Hypothalamus (tissue), 51 donors: Measurements from ENCODE around the gene DHRS1.
A peak's percentile ranks its signal among the peaks of the same experiment; 100 is the strongest.

Experiments
- DNase-seq, 51 donors: peaks; one replicate each; lab custom pipeline; 2025; lab: John Stamatoyannopoulos, UW

The DHRS1 gene

DNA sequence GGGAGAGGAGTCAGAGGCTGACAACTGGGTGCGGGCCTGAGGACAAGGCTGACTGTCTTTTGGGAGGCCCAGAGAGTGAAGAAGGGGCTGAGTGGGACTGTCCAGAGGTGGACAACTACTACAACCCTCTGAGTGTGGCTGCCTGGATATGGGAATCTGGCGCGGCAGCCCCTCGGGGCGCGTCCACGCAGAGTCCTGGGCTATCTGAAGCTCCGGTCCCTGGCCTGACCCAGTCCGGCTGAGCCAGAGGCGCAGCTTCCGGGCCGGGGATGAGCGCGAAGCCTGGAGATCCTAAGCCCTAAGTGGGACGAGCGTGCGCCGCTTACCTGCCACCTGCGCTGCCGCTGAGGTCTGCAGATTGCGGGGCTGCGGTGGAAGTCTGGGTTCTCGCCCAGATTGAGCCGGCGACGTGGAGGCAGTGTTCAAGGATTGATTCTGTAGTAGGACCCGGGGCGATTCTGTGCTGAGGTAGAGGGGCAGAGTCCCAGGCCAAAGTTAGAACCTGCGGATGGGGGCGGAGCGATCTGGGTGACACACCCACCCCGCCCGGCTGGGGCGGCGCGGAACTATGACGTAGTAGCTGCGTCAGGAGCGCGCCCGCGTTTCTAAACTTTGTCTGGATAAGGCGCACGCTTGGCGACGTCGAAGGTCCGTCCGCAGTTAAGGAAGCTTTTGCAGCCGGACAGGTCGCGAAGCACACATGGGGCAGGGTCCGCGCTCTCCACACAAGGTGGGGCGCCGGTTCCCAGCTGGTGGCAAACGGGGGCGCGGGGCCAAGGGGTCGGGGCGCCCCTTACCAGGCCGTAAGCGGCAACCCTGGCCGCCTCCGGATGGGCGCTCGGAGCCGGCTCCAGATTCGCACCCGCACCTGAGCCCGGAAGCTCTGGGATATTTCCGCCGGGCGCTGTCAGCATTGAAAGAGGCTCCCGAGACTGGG, at the start of gene DHRS1, which contains the start of gene NOP9:
TSS of gene DHRS1 (minus strand) at position 526 of the 937 bp plus-strand sequence. CDS start 674 bp downstream, outside the sequence.
TSS of gene NOP9 (plus strand) at position 596 of the 937 bp plus-strand sequence. CDS start at position 701, 105 bp downstream.
- peak; percentile 46 to 92 (median 80) for DNase-seq

DNA sequence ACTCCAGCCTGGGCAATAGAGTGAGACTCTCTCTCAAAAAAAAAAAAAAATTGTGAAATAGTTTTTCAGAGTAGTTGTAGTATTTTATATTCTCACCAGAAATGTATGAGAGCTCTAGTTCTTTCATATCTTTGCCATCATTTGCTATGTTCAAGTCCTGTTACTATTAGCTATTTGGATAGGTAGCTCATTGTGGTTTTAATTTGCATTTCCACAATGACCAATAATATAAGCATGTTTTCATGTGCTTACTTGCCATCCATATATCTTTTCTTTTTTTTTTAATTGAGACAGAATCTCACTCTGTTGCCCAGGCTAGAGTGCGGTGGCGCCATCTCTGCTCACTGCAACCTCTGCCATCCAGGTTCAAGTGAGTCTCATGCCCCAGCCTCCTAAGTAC, 48.6 kb upstream of the DHRS1 start:
- no peak for DNase-seq

DNA sequence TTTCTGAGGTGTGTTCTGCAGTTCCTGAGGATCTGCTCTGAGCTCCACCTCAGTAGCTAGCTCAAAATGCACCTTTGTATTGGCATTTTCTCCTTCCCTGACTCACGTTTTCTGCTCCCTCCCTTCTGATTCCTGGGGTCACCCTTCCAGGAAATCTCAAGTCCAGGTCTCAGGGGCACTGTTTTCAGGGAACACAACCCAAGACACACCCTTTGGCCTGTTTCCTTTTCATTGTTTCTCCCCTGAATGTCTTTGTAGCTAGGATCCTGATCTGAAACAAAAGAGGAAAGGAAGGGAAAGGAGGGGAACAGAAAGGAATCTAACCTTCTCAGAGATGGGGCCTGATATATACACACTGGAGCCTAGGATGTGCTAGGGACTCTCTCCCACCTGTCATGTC, 47.6 kb upstream of the DHRS1 start:
- DNase-seq: no peak

DNA sequence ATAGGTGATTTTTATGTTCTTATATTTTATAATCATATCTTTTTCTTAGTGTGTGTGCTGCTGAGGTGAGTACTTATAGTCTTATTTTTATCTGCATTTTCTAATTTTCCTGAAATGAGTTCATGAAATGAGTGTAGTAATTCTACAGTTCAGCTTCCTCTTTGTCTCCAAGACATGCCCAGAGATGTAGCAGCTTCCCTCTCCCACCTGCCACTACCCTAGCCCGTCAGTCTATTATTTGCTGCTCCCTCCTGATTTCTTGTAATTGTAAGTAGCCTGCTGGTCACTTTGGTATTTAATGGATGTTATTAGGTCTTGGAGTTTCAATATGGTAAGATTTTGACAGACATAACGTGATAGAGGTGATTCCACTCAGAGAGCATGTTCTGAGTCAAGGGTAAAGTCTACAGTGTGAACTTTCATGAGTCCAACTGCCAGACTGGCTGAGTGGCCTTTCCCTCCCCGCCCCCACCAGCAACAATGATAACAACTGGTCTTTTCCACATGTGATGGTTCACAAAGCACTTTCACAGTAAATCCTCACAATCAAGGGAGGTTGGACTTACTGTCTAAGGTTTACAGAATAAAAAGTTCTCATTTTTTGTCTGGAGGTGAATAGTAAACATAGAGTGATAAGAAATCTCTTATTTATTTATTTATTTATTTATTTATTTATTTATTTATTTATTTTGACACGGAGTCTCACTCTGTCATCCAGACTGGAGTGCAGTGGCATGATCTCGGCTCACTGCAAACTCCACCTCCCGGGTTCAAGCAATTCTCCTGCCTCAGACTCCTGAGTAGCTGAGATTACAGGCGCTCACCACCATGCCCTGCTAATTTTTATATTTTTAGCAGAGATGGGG, 44.4 kb upstream of the DHRS1 start:
- no peak for DNase-seq

DNA sequence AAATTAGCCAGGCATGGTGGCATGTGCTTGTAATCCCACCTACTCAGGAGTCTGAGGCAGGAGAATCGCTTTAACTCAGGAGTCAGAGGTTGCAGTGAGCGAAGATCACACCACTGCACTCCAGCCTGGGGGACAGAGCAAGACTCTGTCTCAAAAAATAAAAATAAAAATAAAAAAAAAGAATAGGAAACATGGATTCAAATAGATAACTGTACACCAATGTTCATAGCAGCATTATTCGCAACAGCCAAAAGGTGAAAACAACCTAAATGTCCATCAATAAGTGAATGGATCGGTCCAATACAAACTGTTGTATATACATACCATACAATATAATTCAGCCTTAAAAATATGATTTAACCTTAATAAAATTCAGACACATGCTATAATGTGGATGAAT, 43.3 kb upstream of the DHRS1 start:
- DNase-seq: no peak

DNA sequence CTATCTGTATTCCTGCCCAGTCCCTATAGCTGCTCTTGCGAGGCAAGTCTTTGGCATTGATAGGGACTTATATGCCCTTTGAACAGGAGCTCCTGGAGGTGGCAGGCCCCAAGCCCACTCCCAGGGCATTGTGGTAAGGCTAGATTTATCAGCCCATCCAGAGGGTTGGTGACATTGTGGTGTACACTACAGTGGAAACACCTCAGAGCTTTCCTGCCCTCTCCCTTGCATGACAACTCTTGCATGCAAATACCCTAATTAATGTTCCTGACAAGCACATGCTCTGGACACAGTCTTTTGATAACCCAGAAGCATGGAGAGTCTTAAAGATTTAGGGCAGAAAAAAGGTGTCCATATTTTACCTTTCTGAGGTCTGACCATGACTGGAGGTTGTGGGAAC, 41.0 kb upstream of the DHRS1 start:
- no peak for DNase-seq

DNA sequence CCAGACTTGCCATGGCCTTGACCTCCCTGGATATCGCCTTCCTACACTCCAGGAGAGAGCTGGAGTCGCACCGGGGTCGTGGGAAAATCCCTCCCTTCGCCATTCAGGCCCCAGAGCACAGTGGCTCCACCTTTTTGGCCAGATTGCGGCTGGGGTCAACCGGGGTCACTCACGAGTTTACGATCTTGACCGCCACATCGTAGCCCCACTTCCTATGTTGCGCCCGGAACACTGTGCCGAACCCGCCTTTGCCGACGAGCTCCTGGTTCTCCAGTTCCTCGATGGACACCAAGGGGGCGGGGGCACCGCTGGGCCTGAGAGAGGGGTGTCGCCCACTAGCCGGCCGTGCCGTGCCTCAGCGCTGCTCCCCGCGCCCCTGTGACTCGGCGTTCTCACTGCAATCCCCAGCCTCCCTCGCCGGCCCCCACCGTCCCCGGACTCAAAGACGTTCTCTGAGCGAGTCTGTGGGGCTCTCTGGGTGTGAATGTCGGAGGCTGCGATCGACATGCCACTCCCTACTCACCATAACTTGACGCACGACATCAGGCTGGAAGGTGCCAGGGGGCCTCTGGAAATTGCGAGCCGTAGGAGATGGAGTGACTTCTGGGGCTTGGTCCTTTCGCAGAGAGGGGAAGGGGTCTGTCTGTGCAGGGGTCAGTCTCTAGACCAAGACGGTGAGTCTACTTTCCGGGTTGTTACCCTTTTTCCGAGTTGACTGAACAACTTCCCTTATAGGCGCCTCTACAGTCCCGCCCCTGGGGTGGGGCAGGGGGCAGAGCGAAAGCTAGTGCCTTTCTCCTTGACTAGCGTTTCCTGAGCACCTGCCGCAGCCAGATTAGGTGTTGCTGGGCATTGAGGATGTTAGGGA, 39.9 kb upstream of the DHRS1 start, which contains the start of gene RIPK3:
TSS of gene RIPK3 (minus strand) at position 708 of the 868 bp plus-strand sequence. CDS start at position 543, 165 bp downstream.
- no peak for DNase-seq

DNA sequence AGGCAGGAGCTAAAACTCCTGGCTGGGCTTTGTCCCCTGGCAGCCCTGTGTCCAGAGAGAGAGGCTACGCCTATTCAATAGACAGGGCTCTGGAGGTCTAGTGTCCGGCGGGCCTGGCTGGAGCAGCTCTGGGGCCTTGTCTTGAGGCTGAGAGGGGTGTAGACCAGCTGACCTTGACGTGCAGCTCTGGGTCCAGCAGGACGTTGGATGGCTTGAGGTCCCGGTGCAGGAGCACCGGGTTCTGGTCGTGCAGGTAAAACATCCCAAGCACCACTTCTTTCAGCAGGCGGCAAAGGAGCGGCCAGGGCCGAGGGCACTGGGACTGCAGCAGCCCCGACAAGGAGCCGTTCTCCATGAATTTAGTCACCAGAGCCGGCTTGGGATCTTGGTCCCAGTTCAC, 39.3 kb upstream of the DHRS1 start:
- DNase-seq: no peak

DNA sequence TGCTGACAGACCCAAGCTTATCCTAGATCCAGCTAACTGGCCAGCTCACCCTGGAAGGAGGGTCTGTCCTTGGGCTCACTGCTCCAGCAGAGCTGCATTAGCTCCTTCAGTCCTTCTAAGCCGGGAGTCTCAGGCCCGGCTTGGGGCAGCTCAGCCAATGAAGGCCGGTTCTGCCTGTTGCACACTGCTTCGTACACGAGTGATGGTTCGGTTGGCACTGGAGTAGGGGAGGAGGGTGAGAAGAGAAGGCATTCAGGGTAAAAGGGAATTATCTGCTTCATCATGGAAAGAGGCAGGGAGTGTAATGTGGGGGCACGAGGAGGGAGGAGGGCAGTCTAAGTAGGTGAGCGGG, 38.2 kb upstream of the DHRS1 start:
- DNase-seq: no peak

DNA sequence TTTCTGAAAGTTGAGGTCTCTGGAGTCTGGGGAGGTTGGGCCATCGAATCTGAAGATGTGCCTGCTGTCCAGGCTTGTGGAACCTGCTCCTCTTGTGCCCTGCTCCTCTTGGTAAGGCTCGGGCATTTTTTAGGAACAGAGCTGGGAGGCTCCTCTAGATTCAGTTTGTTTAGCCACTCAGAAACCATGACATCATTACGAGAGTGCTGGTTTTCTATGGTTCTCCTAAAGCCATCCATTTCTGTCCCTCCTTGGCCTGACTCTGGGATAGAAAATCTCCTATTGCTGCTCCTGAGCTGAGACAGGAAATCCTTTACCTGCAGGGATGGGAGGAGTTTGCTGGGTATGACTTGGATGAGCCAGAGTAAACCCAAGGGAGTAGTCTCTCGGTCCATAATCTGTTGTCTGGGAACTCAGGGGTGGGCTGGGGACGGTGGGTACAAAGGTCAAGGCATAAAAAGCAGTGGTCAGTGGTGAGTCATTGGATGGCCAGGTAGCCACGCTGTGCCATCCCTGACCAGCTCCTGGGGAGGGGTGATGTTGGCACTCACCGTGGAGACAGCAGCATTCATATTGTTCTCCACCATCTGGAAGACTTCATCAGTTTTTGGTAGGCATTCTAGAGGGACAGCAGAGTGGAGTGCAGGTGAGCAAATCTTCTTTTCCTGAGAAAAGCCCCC, 37.7 kb upstream of the DHRS1 start:
- no peak for DNase-seq

DNA sequence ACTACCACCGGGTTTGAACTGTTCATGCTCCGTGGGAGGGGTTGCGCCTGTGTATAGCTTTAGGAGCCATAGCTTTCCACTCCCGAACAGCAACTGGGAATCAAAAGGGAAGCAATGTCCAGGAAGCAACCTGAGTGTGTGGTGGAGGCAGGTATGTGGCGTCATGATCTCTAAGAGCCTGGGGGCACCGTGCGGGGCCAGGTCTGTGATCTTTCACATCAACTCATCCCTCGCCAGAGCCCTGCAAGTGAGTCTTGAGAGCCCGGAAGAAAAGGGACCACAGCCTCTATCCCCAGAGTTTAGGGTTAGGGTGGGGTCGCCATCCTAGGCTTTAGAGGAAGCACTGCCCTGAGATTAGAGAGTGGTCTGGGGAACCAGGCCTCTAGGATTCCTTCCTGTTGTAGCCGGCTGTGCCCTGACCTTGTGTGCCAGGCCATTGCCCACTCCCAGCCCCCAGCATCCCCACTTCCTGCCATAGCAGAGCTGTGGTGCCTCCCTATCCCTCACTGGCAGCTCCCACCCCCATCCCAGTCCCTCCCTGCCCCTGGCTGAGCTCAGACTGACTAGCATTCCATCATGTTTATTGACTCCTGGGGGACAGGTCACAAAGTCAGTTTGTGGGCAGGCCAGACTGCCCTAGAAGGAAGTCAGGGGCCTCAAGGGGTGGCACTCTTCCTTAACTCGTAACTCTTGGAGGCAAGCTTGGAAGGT, 36.0 kb upstream of the DHRS1 start:
- DNase-seq: no peak

DNA sequence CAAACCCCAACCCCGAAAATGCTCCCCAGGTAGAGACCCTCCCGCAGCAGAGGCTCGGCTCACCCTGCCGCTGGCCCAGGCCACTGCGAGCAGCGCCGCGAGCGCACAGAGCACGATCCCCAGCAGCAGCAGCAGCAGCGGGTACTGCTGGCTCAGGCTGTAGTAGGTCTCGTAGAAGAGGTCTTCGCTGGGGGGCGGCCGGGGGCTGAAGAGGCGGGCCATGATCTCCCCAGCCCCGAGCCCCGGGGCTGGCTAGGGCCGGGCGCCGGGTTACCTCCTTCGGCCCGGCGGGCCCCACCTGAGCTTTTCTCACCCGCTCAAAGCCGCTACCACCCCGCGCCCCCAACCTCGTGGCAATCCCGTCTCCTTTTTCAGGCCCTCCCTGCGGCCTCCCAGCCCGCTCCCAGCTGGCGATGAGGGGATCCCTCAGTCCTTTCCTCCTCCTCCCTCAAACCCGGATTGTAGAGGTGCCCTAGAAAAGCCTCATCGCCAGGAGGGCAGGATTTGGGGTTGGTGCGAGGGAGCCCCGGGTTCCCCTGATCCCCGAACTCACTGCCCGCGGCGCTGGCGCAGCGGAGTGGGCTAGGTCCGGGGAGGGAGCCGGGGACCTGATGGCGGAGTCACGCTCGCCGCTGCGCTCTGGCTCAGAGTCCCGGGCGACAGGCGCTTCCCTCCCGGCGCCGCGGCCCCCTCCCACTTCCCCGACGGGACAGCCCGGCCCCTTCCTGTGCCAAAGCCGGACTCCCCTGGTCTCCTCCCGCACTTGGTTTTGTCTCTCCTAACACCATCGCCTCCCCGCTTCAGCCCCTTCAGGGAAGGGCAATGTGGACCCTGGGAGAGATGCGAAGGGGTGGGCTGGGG, 35.1 kb upstream of the DHRS1 start, which contains the start of gene ADCY4:
TSS of gene ADCY4 (minus strand) at position 641 of the 861 bp plus-strand sequence. CDS start at position 222, 419 bp downstream.
- no peak for DNase-seq

DNA sequence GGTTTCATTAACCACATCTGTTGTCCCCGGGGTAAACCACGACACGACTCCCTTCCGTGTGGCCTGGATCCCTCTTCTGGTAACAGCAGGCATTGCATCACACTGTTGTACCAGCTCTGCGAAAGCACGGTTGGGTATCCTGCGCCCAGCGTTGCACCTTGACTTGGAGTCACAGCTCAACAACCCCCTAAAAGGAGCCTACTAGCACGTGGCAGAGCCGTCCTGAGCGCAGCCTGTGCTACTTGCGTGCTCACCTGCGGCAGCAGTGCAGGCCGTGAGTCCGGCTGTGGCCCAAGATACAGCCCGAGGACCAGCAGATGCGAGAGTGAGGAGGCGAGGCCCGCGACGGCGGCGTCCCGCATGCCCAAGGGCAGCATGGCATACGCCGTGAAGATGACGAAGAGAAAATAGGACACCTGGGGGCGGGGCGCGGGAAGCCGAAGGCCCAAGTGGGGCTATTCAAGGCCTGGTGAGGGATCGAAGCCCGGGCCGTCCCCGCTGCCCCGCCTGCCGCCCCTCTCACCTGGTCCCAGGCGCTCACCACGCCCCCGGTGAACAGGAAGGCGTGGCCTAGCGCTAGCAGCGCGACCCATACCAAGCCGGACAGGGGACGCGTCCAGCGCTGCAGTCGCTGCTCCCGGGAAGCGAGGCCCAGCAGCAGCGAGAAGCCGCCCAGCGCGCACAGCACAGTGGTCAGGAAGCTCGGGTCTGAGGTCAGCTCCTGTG, 32.9 kb upstream of the DHRS1 start:
- DNase-seq: peak in 28 of 51 donors; percentile 5 to 67 (median 34)

DNA sequence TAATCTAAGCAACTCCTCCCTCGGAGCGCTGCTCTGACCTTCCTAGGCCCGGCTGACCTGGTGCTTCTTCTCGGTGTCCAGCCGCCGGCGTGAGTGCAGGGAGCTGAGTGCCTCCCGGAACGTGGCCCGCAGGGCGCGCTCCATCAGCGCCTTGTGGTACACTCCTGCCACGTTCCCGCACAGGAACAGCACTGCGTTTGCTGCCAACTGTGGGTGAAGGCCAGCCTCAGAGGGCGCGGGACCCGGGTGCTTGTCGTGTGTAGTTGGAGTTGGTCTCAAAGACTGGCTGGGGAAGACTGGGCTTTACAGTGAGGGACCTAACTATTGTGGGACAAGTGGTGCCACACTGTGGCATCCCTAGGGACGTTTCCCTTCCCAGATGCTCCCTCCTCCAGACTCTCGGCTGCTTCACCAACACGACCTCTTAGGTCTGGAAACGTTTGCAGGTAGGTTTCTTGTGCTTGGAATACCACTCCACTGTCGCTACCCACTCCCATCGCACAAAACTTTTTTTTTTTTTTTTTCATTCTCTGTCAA, 32.2 kb upstream of the DHRS1 start:
- no peak for DNase-seq

DNA sequence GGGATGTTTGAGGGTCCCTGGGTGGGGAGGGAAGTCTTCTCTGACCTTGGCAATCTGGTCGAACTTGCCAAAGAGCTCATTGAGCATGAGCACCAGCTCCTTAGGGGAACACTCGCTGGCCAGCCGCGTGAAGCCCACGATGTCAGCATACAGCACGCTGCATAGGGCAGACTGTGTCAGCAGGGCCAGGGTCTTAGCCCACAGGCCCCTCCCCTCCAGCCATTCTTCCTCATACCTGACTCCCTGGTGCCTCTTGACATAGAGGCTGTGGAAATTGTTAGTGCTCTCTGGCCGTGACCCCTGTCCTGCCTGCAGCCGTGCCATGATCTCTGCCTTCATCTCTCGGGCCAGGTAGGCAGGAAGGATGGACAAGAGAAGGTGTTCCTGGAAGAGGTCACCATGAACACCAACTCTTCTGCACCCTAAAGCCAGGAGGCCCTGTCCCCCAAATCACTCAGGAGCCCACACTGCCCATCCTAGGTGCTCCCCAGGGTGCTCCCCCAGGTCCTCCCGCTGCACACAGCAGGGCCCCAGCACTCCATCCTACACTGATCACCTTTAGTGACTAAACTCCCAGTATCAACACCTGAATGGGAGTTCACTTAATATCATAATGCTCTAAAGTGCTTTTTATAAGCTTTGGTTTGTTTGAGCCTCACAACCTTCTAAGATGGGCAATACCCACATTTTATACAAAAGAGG, 31.5 kb upstream of the DHRS1 start:
- no peak for DNase-seq

DNA sequence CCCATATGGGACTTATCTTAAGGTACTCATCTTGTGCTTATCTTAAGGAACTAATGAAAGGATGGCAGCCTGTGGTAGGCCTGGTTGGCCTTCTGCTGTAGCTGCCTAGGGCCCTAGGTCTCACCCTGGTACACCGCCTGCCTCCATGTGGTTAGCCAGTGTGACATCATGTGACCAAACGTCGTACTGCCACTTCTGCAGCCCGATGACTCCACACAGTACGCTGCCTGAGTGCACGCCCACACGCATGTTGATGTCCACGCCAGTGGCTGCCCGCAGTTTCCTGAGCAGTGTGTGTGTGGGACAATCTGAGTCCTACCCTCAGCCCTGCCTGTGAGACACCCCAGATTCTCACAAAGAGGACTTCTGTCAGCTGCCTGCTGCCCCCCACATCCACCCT, 30.2 kb upstream of the DHRS1 start:
- DNase-seq: peak in 2 of 51 donors; percentile 12 to 23
